ENCODE measurements around the gene TFEC.
"Not testable (repeated sequence)": the region's sequence is repeated elsewhere in the genome, so short reads cannot be mapped to it uniquely, and the experiment has no call there.

Gene TFEC

GRCh38 chr7:115933471-115933870, 97.1 kb downstream of the TFEC start:
- FAIRE-seq, result no peak

GRCh38 chr7:115932880-115933279, 97.7 kb downstream of the TFEC start:
- FAIRE-seq, result no peak

More at GRCh38 chr7:115933471-115933870, 97.1 kb downstream of the TFEC start:
- no peak for DNase-seq (ENCODE audit: extremely low spot score, insufficient read length, low read depth)

GRCh38 chr7:115930184-115930583, 100.4 kb downstream of the TFEC start:
- DNase-seq (ENCODE audit: extremely low spot score, insufficient read length, low read depth); FAIRE-seq: not testable (repeated sequence)

More at GRCh38 chr7:115932880-115933279, 97.7 kb downstream of the TFEC start:
- DNase-seq (ENCODE audit: extremely low spot score, insufficient read length, low read depth), result no peak

- DNase-seq (ENCODE audit: extremely low spot score, insufficient read length, low read depth); FAIRE-seq: not testable (repeated sequence)
These were observed 100.8 kb downstream of the TFEC start for GRCh38 chr7:115929736-115930135.

GRCh38 chr7:115924411-115924810, 106.2 kb downstream of the TFEC start:
- DNase-seq (ENCODE audit: extremely low spot score, insufficient read length, low read depth) (no peak), FAIRE-seq (no peak)

- FAIRE-seq (no peak), DNase-seq (ENCODE audit: extremely low spot score, insufficient read length, low read depth) (no peak)
These were observed 110.2 kb downstream of the TFEC start for GRCh38 chr7:115920367-115920766.

- DNase-seq (ENCODE audit: extremely low spot score, insufficient read length, low read depth) (no peak), FAIRE-seq (no peak)
These were observed 115.6 kb downstream of the TFEC start for GRCh38 chr7:115914951-115915350.

- FAIRE-seq (no peak), DNase-seq (ENCODE audit: extremely low spot score, insufficient read length, low read depth) (no peak)
These were observed 119.1 kb downstream of the TFEC start for GRCh38 chr7:115911465-115911864.

- FAIRE-seq (peak; percentile 75), DNase-seq (ENCODE audit: extremely low spot score, insufficient read length, low read depth) (no peak)
These were observed 119.9 kb downstream of the TFEC start for GRCh38 chr7:115910541-115911164.

- FAIRE-seq, result no peak
- no peak for DNase-seq (ENCODE audit: extremely low spot score, insufficient read length, low read depth)
These were observed 123.8 kb downstream of the TFEC start for GRCh38 chr7:115906731-115907130.

GRCh38 chr7:115889669-115889984, 140.9 kb downstream of the TFEC start:
- DNase-seq (ENCODE audit: extremely low spot score, insufficient read length, low read depth) (no peak), FAIRE-seq (no peak)

- DNase-seq (ENCODE audit: extremely low spot score, insufficient read length, low read depth) (no peak), FAIRE-seq (no peak)
These were observed 141.4 kb downstream of the TFEC start for GRCh38 chr7:115888981-115889668.

GRCh38 chr7:115885550-115885949, 145.0 kb downstream of the TFEC start:
- DNase-seq (ENCODE audit: extremely low spot score, insufficient read length, low read depth) (no peak), FAIRE-seq (no peak)
